Right lobe of liver (tissue), 6 donors: Measurements from ENCODE around the gene STRAP. TPM values are rescaled to one million over a fixed set of nuclear protein-coding genes. Genes with fewer than 3 reads are reported as not detected.
"Not testable (repeated sequence)": the region's sequence is repeated elsewhere in the genome, so short reads cannot be mapped to it uniquely, and the experiment has no call there.

Experiments
- ATAC-seq, 4 donors: fragments of 200-7000 bp; cut with Tn5 transposase; one replicate each; pipeline ENCODE4 v1.9.1; 2020; ENCODE audit warnings: mild to moderate bottlenecking in 4 of 4, moderate library complexity in 4 of 4
- DNase-seq, 3 donors: peaks; one replicate each; pipeline ENCODE4 v3.0.0-alpha.2; 2020
- H3K27ac ChIP-seq, 3 donors: fragments of 200-600 bp; one replicate each; pipeline ENCODE4 v1.8.0; 2022
- H3K27me3 ChIP-seq, 2 donors: fragments of 200-600 bp; one replicate each; pipeline ENCODE4 v1.8.0; 2022
- H3K36me3 ChIP-seq, 4 donors: fragments of 200-600 bp; sonication (generic) in 1 of 4; one replicate each; pipeline versions ENCODE4 v1.5.1 to v1.8.0; 2017 to 2022; ENCODE audit warnings: control low read depth in 1 of 4
- H3K4me1 ChIP-seq, 4 donors: fragments of 200-600 bp; sonication (generic) in 1 of 4; one replicate each; pipeline versions ENCODE4 v1.5.1 to v1.8.0; 2017 to 2022; ENCODE audit warnings: control low read depth in 1 of 4
- H3K4me3 ChIP-seq, 3 donors: fragments of 200-600 bp; one replicate each; pipeline ENCODE4 v1.8.0; 2022
- H3K9me3 ChIP-seq, 4 donors: fragments of 200-600 bp; sonication (generic) in 1 of 4; one replicate each; pipeline versions ENCODE4 v1.5.1 to v1.8.0; 2017 to 2022; ENCODE audit warnings: control low read depth in 1 of 4
- CTCF ChIP-seq, 4 donors: fragments of 200-600 bp in 3 of 4; fragments of 450-650 bp in 1 of 4; IDR thresholded peaks; one replicate each; pipeline versions ENCODE4 v1.5.1 to v1.8.0; 2016 to 2022; ENCODE audit warnings: antibody characterized with exemption in 4 of 4, mild to moderate bottlenecking in 2 of 4
- POLR2A ChIP-seq: fragments of 450-650 bp; IDR thresholded peaks from one replicate; pipeline ENCODE4 v1.6.1; 2017; ENCODE audit warnings: antibody characterized with exemption, mild to moderate bottlenecking
- WGBS: methylation state at CpG from one replicate; pipeline ENCODE4 v1.1.6; 2018; ENCODE audit warnings: low coverage, low lambda C conversion rate; ENCODE audit not compliant: insufficient coverage; ENCODE audit errors: missing lambda C conversion rate; 5-methylcytosine and 5-hydroxymethylcytosine counted together
- intact Hi-C, 2 donors: fragments of 100-400 bp; cut with DNase I; formaldehyde crosslinking; loops; one replicate each; pipeline versions ENCODE4 v1.11.2 to v1.14.1; 2022
- total RNA-seq, 6 experiments: library from RNA; depleted of rRNA in 2 of 6; stranded (reverse); fragments of >200 nt in 2 of 6; fragmentation: NEBNext Ultra II Directional in 3 of 6; extraction: Animal tissue kit (Norgen Biotek cat#: 25700) in 3 of 6; gene quantifications; one replicate each; pipeline versions ENCODE4 v1.1.0 to v1.2.4, GENCODE V29; 2016 to 2023
- donor health status: DM: no; HTN: yes; CAD: no.
- donor health status: DM: no; HTN: no; CAD: no.
- donor health status: DM: no; HTN: no; CAD: no.
- donor health status: DM: no; HTN: yes; CAD: no.
- donor health status: DM: no; HTN: yes; CAD: no.

Gene STRAP
- total RNA-seq, 6 experiments from 2014 or later: 41.3 to 53.5 (median 43.0) TPM

- WGBS: 96% methylated on average over 3 of the region's 3 CpGs
- Histone ChIP-seq H3K27me3 (no peaks in the 10 kb centered on the region), H3K36me3 (no peaks in the 10 kb centered on the region), H3K9me3 (no peaks in the 10 kb centered on the region), H3K4me1 (peaks cover 0 to 27% (median 0%) of the 10 kb centered on the region in 4 donors), H3K27ac (no peak overlapping the region), H3K4me3 (no peak overlapping the region)
- TF ChIP-seq CTCF (IDR thresholded peaks at IDR 0.05): no peak
- TF ChIP-seq POLR2A: no peak
- ATAC-seq: no peak
- DNase-seq: no peak
- intact Hi-C loops: no loop called here
Measured at GRCh38 chr12:15933751-15934150, 51.6 kb downstream of the STRAP start.

- Histone ChIP-seq H3K4me1 (peaks cover 0 to 12% (median 0%) of the 10 kb centered on the region in 4 donors), H3K27me3 (no peaks in the 10 kb centered on the region), H3K36me3 (no peaks in the 10 kb centered on the region), H3K27ac (no peak overlapping the region), H3K9me3 (no peaks in the 10 kb centered on the region), H3K4me3 (no peak overlapping the region)
- no peak for DNase-seq
- no peak for TF ChIP-seq POLR2A
- no peak for TF ChIP-seq CTCF (IDR thresholded peaks at IDR 0.05)
- 83% methylated on average over 3 of the region's 3 CpGs for WGBS
- intact Hi-C loops: no loop called here
- no peak for ATAC-seq
Measured at GRCh38 chr12:15936751-15937150, 54.6 kb downstream of the STRAP start.

- no peak overlapping the region for H3K27ac ChIP-seq
- intact Hi-C loops: no loop called here
- ATAC-seq (peak; percentile 41 to 85 (median 59)), DNase-seq (no peak)
- no peaks in the 10 kb centered on the region for H3K36me3 ChIP-seq
- H3K27me3 ChIP-seq: no peaks in the 10 kb centered on the region
- no peak overlapping the region for H3K4me3 ChIP-seq
- H3K4me1 ChIP-seq: peaks cover 0 to 6% (median 0%) of the 10 kb centered on the region in 4 donors
- TF ChIP-seq POLR2A (no peak), CTCF (IDR thresholded peaks at IDR 0.05) (no peak)
- H3K9me3 ChIP-seq: no peaks in the 10 kb centered on the region
Measured at GRCh38 chr12:15937902-15938301, 55.7 kb downstream of the STRAP start.

DNA sequence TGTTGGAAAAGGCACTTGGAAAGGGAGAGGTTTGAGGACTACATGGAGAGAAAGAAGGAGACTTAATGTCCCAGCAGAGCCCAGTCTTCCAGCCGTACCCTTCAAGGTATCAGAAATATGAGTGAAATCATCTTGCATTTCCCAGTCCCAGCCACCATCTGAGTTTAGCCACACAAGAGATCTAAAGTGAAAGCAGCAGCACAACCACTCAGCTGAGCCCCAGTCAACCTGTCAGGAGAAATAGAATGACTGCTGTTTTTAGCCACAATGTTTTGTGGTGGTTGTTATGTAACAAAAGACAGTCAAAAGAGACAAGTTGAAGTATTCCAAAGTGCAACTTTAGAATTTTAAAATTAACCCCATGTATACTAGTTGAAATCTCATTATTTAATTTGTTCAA, 56.9 kb downstream of the STRAP start:
- Histone ChIP-seq H3K4me1 (peaks cover 0 to 6% (median 0%) of the 10 kb centered on the region in 4 donors), H3K27me3 (no peaks in the 10 kb centered on the region), H3K4me3 (no peak overlapping the region), H3K9me3 (no peaks in the 10 kb centered on the region), H3K27ac (no peak overlapping the region), H3K36me3 (no peaks in the 10 kb centered on the region)
- intact Hi-C loops: no loop called here
- DNase-seq (no peak), ATAC-seq (peak in 3 of 4 donors; percentile 45 to 65 (median 62))
- 57% methylated on average over 1 of the region's 1 CpG for WGBS
- TF ChIP-seq CTCF (IDR thresholded peaks at IDR 0.05) (no peak), POLR2A (no peak)

GRCh38 chr12:15942475-15942874, 60.3 kb downstream of the STRAP start:
- Histone ChIP-seq H3K4me1 (peaks cover 0 to 6% (median 0%) of the 10 kb centered on the region in 4 donors), H3K36me3 (no peaks in the 10 kb centered on the region), H3K4me3 (no peak overlapping the region), H3K27me3 (no peaks in the 10 kb centered on the region), H3K9me3 (no peaks in the 10 kb centered on the region), H3K27ac (no peak overlapping the region)
- WGBS: 85% methylated on average over 5 of the region's 5 CpGs
- ATAC-seq (no peak), DNase-seq (no peak)
- TF ChIP-seq CTCF (IDR thresholded peaks at IDR 0.05): no peak
- no peak for TF ChIP-seq POLR2A
- intact Hi-C loops: no loop called here

- DNase-seq, H3K27ac ChIP-seq, H3K36me3 ChIP-seq, H3K4me1 ChIP-seq, intact Hi-C loops, H3K4me3 ChIP-seq, ATAC-seq, H3K9me3 ChIP-seq, H3K27me3 ChIP-seq: not testable (repeated sequence)
- WGBS: 88% methylated on average over 4 of the region's 5 CpGs
Measured at GRCh38 chr12:15943519-15943918, 61.3 kb downstream of the STRAP start.

GRCh38 chr12:15948461-15948860, 66.3 kb downstream of the STRAP start:
- H3K36me3 ChIP-seq, H3K27me3 ChIP-seq, intact Hi-C loops, H3K9me3 ChIP-seq, H3K4me1 ChIP-seq, H3K4me3 ChIP-seq, DNase-seq, H3K27ac ChIP-seq, ATAC-seq: not testable (repeated sequence)
- 96% methylated on average over 9 of the region's 10 CpGs for WGBS
